GM19452 (cell line): ENCODE results near the gene SMIM12.
"Not testable (repeated sequence)": the region's sequence is repeated elsewhere in the genome, so short reads cannot be mapped to it uniquely, and the experiment has no call there.

ENCODE experiments used
- ATAC-seq: cut with Tn5 transposase; IDR thresholded peaks from one replicate; pipeline ENCODE4 v1.9.1; 2021; ENCODE audit not compliant: unreplicated experiment

The SMIM12 gene

GRCh38 chr1:34844252-34844634 lies 15.3 kb downstream of the SMIM12 start:
- no peak for ATAC-seq

GRCh38 chr1:34843392-34844251 lies 15.9 kb downstream of the SMIM12 start:
- ATAC-seq, result no peak

- ATAC-seq, result no peak
Observed at GRCh38 chr1:34842952-34843371, 16.6 kb downstream of the SMIM12 start.

GRCh38 chr1:34842073-34842472 lies 17.5 kb downstream of the SMIM12 start:
- ATAC-seq, result no peak

GRCh38 chr1:34840426-34840825 lies 19.1 kb downstream of the SMIM12 start:
- ATAC-seq, result no peak

GRCh38 chr1:34839526-34840305 lies 19.8 kb downstream of the SMIM12 start:
- ATAC-seq, result no peak

GRCh38 chr1:34833711-34834110 lies 25.8 kb downstream of the SMIM12 start:
- ATAC-seq, result no peak

- no peak for ATAC-seq
Observed at GRCh38 chr1:34831721-34832246, 27.8 kb downstream of the SMIM12 start.

- ATAC-seq, result no peak
Observed at GRCh38 chr1:34829250-34829649, 30.3 kb downstream of the SMIM12 start.

GRCh38 chr1:34828611-34829010 lies 30.9 kb downstream of the SMIM12 start:
- ATAC-seq, result no peak

GRCh38 chr1:34827341-34827941 lies 32.1 kb downstream of the SMIM12 start:
- ATAC-seq, result no peak

- no peak for ATAC-seq
Observed at GRCh38 chr1:34825455-34826091, 34.0 kb downstream of the SMIM12 start.

- no peak for ATAC-seq
Observed at GRCh38 chr1:34824817-34825454, 34.6 kb downstream of the SMIM12 start.

- no peak for ATAC-seq
Observed at GRCh38 chr1:34822202-34822601, 37.3 kb downstream of the SMIM12 start.

GRCh38 chr1:34818862-34819261 lies 40.7 kb downstream of the SMIM12 start:
- ATAC-seq, result not testable (repeated sequence)

GRCh38 chr1:34816778-34817177 lies 42.8 kb downstream of the SMIM12 start:
- ATAC-seq, result no peak

GRCh38 chr1:34816332-34816731 lies 43.2 kb downstream of the SMIM12 start:
- no peak for ATAC-seq

GRCh38 chr1:34810781-34811180 lies 48.8 kb downstream of the SMIM12 start:
- ATAC-seq, result not testable (repeated sequence)

- no peak for ATAC-seq
Observed at GRCh38 chr1:34808051-34808810, 51.3 kb downstream of the SMIM12 start.

GRCh38 chr1:34806396-34806795 lies 53.2 kb downstream of the SMIM12 start:
- ATAC-seq, result no peak
